Cardiac muscle cell (in vitro differentiated cells and primary cell): ENCODE measurements around the gene MAVS. TPM values are rescaled to one million over a fixed set of nuclear protein-coding genes. Genes with fewer than 3 reads are reported as not detected.

ENCODE experiments used
- DNase-seq, 2 donors: peaks; one replicate each; pipeline versions ENCODE4 v3.0.0 to v3.0.0-alpha.2; 2010 to 2017; ENCODE audit warnings: low read depth in 1 of 2, low spot score in 1 of 2
- H3K27ac ChIP-seq: fragments of 200-600 bp; sonication (generic); 2 replicates; pipeline ENCODE4 v1.5.1; 2016
- H3K27me3 ChIP-seq: fragments of 200-600 bp; sonication (generic); 2 replicates; pipeline ENCODE4 v1.6.0; 2016; ENCODE audit warnings: control low read depth
- H3K36me3 ChIP-seq: fragments of 200-600 bp; sonication (generic); 2 replicates; pipeline ENCODE4 v1.5.1; 2016; ENCODE audit warnings: control low read depth
- H3K4me1 ChIP-seq: fragments of 200-600 bp; sonication (generic); 2 replicates; pipeline ENCODE4 v1.8.1; 2017; ENCODE audit warnings: low read depth, mild to moderate bottlenecking, mixed run types
- H3K4me3 ChIP-seq: fragments of 200-600 bp; sonication (generic); 2 replicates; pipeline ENCODE4 v1.5.1; 2016; ENCODE audit warnings: mild to moderate bottlenecking
- H3K9me3 ChIP-seq: fragments of 200-600 bp; sonication (generic); 2 replicates; pipeline ENCODE4 v1.5.1; 2017; ENCODE audit warnings: low read depth, mild to moderate bottlenecking, control low read depth
- polyA plus RNA-seq: library from polyadenylated mRNA; unstranded; fragments of >200 nt; fragmentation: Nextera tagmentation; extraction: Ambion mirVana; gene quantifications from 2 replicates; pipeline ENCODE4 v1.2.1, GENCODE V29; 2016
- total RNA-seq: library from RNA; depleted of rRNA; stranded (reverse); fragments of >200 nt; gene quantifications from 2 replicates; pipeline ENCODE4 v1.2.3, GENCODE V29; 2016
- TF ChIP-seq, protein P1 (sequence below): IDR thresholded peaks from 2 replicates; pipeline ENCODE4 v1.5.1; 2012; ENCODE audit warnings: low read depth, mild to moderate bottlenecking, low read length

The MAVS gene
- total and polyA plus RNA-seq, 2 experiments from 2014 or later: 15.0 to 40.9 TPM

DNA sequence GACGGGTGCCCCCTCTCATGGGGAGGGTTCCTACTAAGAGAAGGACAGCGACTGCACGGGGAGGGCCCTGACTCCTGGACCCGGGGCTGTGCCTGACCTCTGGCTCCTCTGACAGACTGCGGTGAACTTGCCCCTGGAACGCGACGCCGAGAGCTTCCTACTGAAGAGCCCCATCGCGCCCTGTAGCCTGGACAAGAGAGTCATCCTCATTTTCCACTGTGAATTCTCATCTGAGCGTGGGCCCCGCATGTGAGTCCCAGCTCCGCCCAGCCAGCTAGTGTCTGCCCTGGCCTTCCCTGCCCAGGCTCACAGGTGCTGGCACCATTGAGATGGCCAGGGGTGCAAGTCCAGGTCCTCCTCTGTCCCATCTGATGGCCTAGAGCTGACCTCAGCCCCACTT is 43.3 kb upstream of the MAVS start:
- no peak overlapping the region for H3K4me3 ChIP-seq
- H3K27ac ChIP-seq: no peak overlapping the region
- peaks cover 7% of the 10 kb centered on the region for H3K4me1 ChIP-seq
- no peaks in the 10 kb centered on the region for H3K9me3 ChIP-seq
- TF ChIP-seq, protein P1, sequence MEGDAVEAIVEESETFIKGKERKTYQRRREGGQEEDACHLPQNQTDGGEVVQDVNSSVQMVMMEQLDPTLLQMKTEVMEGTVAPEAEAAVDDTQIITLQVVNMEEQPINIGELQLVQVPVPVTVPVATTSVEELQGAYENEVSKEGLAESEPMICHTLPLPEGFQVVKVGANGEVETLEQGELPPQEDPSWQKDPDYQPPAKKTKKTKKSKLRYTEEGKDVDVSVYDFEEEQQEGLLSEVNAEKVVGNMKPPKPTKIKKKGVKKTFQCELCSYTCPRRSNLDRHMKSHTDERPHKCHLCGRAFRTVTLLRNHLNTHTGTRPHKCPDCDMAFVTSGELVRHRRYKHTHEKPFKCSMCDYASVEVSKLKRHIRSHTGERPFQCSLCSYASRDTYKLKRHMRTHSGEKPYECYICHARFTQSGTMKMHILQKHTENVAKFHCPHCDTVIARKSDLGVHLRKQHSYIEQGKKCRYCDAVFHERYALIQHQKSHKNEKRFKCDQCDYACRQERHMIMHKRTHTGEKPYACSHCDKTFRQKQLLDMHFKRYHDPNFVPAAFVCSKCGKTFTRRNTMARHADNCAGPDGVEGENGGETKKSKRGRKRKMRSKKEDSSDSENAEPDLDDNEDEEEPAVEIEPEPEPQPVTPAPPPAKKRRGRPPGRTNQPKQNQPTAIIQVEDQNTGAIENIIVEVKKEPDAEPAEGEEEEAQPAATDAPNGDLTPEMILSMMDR: no peak
- H3K27me3 ChIP-seq: no peaks in the 10 kb centered on the region
- H3K36me3 ChIP-seq: no peaks in the 10 kb centered on the region
- DNase-seq: no peak

DNA sequence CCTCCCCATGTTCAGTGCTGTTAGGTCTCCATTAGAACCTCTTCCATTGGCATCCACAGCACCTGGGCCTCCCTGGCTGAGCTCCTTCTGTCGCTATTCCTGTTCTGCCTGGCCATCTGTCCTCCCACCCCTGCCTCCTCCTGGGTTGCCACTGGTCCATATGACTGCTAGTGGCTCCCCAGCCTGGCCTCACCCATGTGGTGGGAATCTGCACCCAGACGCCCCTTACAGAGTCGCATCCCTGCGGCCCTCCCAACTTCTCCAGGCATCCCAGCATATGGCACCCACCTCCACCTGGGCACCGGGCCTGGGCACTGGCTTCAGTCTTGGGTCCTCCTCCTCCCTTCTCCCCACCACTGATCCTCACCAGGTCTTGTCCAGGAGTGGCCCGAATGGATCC is 42.8 kb upstream of the MAVS start:
- no peaks in the 10 kb centered on the region for H3K27me3 ChIP-seq
- no peak overlapping the region for H3K27ac ChIP-seq
- TF ChIP-seq, protein P1: no peak
- H3K4me3 ChIP-seq: no peak overlapping the region
- no peaks in the 10 kb centered on the region for H3K9me3 ChIP-seq
- no peaks in the 10 kb centered on the region for H3K36me3 ChIP-seq
- peaks cover 7% of the 10 kb centered on the region for H3K4me1 ChIP-seq
- DNase-seq: no peak

DNA sequence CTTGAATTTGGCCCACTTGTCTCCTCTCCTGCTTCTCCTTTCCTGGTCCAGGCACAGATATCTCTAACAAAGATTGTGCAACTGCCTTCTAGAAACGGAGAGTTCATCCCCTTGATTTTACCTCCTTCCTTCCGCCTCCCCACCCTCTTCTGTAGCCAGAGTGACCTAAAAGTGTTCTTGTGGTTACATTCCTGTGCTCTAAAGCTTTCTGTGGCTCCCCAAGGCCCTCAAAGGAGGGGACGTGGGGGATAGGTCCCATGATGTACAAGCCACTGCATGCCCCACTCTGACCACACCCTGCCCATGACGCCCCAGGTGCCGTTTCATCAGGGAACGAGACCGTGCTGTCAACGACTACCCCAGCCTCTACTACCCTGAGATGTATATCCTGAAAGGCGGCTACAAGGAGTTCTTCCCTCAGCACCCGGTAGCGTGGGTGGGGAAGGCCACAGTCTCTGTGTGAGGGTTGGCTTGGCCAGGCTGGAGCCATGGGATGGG is 42.3 kb upstream of the MAVS start:
- no peak overlapping the region for H3K4me3 ChIP-seq
- TF ChIP-seq, protein P1: no peak
- no peak overlapping the region for H3K27ac ChIP-seq
- H3K4me1 ChIP-seq: peaks cover 7% of the 10 kb centered on the region
- DNase-seq: peak in 1 of 2 donors; percentile 48
- H3K27me3 ChIP-seq: no peaks in the 10 kb centered on the region
- no peaks in the 10 kb centered on the region for H3K36me3 ChIP-seq
- H3K9me3 ChIP-seq: no peaks in the 10 kb centered on the region

DNA sequence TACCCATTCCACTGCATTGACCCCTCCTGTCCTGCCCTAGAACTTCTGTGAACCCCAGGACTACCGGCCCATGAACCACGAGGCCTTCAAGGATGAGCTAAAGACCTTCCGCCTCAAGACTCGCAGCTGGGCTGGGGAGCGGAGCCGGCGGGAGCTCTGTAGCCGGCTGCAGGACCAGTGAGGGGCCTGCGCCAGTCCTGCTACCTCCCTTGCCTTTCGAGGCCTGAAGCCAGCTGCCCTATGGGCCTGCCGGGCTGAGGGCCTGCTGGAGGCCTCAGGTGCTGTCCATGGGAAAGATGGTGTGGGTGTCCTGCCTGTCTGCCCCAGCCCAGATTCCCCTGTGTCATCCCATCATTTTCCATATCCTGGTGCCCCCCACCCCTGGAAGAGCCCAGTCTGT is 41.9 kb upstream of the MAVS start:
- no peak for DNase-seq
- H3K4me3 ChIP-seq: no peak overlapping the region
- no peaks in the 10 kb centered on the region for H3K27me3 ChIP-seq
- no peaks in the 10 kb centered on the region for H3K9me3 ChIP-seq
- H3K4me1 ChIP-seq: peaks cover 4% of the 10 kb centered on the region
- TF ChIP-seq, protein P1: no peak
- H3K27ac ChIP-seq: no peak overlapping the region
- H3K36me3 ChIP-seq: no peaks in the 10 kb centered on the region

DNA sequence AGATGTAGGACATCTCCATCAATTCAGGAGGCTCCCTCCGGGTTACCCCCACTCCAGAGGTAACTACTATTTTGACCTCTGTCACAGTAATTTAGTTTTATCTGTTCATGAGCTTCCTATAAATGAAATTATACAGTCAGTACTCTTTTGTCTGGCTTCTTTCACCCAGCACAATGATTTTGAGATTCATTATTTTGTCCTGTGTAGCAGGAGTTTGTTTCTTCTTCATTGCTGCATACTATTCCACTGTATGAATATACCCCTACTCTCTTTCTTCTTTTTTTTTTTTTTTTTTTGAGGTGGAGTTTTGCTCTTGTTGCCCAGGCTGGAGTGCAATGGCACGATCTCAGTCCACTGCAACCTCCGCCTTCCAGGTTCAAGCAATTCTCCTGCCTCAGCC is 38.1 kb upstream of the MAVS start:
- TF ChIP-seq, protein P1: no peak
- no peak for DNase-seq
- no peaks in the 10 kb centered on the region for H3K36me3 ChIP-seq
- no peaks in the 10 kb centered on the region for H3K27me3 ChIP-seq
- H3K27ac ChIP-seq: no peak overlapping the region
- no peak overlapping the region for H3K4me3 ChIP-seq
- no peaks in the 10 kb centered on the region for H3K4me1 ChIP-seq
- H3K9me3 ChIP-seq: no peaks in the 10 kb centered on the region
